HG03280 (cell line): ENCODE results near the gene PTPRB.
"Not testable (repeated sequence)": the region's sequence is repeated elsewhere in the genome, so short reads cannot be mapped to it uniquely, and the experiment has no call there.

Experiments used
- ATAC-seq: cut with Tn5 transposase; IDR thresholded peaks from one replicate; pipeline ENCODE4 v1.9.1; 2021; ENCODE audit warnings: mild to moderate bottlenecking, moderate library complexity; ENCODE audit not compliant: unreplicated experiment

Gene PTPRB

DNA sequence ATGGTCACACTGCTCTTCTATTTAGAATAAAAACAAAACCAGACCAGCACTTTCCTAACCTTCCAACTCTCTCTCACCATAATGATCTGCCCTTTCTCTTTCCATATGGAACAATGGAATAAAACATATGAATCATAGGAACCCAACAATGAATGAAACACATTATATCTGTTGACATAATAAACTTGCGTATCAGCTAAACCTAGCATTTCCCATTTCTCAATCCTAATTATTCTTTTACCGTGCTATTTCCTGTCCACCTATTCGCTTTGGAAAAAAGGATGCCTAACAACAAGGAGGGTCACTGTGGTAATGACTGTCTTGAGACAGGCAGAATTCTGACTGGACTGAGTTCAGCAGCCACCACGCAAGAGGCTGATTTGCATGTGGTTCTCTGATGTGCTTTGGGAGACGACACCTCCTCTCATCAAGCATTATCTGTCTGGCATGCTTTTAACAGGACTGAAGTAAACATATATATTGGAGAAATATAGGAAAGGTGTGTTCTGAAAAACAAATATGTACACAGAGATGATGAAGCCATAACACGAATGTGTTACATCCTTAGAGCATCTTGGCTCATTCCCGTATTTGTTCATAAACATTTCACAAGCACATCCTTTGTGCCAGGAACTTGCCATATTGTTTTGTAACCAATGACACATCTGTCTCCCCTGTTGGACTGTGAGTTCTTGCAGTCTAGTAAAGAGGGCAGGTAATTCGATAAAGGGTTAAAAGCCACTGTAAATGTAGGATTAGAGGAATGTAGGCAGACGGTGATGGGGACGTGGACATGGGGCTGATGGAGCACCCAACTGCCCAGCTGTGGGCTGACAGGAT is 87.7 kb downstream of the PTPRB start:
- no peak for ATAC-seq

DNA sequence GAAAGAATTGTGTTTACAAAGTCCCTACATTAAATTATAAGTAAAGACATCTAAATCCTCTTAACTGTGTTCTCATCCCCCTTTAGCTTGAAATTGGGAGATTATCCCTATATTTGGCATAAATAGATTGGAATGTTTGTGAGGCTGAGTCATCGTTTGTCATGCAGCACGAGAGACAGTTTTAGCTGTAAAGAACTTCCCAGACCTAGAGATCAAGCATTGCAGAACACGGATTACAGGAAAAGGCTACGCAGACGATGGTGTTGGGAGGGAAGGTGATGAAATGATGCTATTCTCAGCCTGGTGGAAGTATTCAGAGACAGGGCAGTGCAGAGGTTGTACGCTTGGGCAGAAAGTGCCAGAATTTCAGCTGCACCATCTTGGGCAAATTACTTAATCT is 93.8 kb downstream of the PTPRB start:
- ATAC-seq, result no peak

DNA sequence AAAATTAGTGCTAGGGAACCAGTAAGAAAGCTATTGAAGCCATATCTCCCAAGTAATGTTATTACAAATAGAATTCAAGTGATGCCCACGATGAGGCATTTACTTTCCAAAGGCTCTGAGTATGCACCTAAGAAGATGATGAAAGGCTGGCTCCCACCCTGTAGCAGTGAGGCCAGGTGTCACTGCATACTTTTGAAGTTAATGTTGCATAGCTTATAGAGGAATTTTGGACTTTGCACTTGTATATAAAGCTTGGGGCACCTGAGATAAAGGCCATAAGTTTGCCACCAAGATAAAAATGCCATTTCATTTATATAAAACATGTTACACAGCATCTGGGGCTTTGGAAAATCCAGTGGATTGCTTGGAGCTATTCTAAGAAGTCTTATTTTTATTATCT is 96.2 kb downstream of the PTPRB start:
- no peak for ATAC-seq

DNA sequence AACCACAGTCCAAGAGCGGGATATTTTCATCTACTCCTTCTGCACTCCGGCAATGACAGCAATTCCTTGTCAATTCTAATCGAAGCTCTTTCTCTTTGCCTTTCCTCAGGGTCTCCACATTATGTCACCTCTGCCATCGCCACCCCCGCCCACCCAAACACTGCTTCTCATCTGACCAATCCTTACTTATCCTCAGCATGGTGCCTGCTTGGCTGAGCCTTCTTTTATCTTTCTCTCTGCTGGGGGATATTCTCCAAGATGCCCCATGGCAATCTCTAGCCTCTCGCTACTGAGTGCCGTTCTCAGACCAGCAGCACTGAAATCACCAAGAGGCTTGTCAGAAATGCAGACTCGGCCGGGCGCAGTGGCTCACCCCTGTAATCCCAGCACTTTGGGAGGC is 100.6 kb downstream of the PTPRB start:
- no peak for ATAC-seq

DNA sequence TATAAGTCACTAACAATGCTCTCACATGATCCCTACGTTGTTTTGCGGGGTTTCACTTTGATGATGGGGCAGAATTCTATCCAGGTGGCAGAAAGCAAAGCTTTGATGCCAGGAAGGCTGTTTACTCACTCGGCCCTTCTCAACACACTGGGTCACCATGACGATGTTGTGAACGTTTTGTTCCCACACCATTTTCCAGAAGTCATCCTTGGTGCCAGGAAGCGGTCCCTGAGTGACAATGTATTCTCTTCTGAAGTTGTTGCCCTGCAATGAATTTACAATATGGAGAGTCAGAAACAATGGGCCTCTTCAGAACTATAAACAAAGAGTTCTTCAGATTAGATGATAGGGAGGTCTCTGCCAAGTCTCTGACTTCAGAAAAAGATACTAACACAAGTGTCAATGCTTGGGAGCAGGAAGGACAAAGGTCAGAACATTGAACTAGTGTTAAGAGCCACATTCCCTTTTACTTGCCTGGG is 101.3 kb downstream of the PTPRB start:
- ATAC-seq, result no peak

DNA sequence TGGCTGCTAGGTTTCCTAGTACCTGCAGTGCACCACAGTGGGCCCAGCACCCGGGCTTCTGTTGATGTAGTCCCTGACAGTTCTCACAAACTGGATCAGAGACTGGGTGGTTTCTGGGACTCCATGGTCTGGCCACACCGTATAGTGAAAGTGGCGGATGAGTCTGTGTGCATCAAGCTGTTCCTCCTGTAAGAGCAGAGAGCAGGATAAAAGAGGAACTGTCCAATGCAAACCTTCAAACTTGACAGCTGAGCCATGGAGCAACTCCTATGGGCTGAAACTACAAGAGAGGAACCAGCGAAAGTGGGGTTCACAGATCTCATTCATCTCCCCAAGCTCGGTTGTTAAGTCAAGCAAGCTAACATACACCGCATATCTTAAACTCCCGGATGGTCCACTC is 102.8 kb downstream of the PTPRB start:
- ATAC-seq, result no peak

DNA sequence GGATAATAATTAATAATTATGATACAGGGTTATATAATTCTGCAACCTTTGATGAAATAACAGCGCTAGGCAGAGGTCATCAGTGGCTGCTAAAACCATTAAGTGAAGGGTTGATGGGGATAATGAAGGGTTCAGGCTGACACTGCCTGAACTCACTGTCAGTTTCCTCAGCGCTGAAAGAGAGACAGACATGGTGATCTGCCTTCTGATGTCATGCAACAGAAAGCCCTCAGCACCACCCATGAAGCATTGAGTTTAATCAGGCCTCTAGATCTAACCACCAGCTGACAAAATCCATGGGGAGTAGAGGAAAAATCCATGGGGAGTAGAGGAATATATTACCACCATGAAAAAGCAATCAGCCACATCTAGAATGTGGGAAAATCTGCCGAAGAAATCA is 107.6 kb downstream of the PTPRB start:
- ATAC-seq, result no peak

DNA sequence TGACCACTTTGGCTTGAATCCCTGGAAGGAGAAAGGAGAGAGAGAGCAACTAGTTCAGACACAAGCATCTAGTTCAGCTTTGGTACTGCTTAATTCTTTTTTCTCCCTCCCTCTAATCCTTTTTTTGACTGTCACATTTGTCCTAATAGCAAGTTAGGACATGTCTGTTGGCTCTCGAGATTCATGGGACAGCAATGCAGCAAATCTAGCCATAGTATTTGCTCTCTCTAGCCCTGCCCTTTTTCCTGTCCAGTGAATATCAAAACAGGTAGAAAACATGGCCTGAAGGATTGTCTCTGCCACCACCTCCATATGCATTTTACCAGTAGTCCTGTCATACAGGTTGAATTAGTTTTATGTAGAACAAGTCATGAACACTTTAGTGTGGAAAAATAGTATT is 116.4 kb downstream of the PTPRB start:
- no peak for ATAC-seq

DNA sequence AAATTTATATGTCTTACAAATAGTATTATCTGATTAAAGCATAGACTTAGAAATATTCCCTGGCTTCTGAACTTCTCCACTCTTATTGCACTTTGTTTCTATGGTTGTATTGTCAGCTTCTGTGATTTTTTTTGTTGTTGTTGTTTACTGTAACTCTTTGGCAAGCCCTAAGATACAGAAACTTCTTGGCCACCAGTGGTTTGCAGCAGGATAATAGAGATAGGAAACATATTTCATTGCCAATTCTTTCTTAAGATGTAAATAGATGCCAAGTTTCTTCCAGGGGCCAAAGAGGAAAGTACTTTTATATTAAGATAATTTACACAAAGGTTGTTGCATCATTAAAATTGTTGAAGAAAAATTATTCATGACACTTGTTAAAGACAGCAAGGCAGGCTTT is 123.8 kb downstream of the PTPRB start:
- no peak for ATAC-seq

DNA sequence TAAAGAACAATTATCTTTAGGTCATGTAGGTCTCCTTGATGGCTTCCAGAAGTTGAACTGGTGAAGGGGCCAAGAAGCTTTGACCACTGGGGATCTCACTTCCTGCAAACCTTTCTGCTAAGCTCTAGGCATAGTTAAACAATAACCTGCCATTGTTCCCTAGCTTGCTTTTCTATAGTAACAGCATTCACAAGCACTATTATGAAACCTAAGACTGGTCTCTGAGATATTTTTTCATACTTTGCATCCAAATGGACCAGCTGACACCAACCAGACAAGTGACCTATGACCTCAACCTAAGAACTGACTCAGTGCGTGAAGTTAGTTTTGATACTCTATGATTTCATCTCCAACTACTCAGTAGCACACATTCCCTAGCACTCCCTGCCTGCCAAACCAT is 129.1 kb downstream of the PTPRB start:
- ATAC-seq, result no peak

DNA sequence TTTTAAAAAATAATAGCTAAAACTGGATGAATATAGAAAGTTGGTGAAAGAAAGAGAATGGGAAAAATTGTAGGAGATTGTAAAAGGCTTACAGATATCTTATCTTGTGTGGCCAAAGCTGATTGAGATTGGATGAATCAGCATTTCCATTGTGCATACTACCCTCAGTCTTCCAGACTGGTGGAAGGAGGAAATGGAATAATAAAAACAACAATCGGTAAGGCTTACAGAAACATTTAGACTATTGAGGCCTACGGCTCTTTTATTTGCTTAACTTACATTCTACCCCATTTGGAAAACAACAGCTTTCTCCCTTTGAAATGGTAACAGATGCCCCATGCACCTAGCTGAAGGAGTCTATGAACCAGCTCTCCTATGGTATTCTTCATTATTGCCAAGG is 129.8 kb downstream of the PTPRB start:
- ATAC-seq, result no peak

DNA sequence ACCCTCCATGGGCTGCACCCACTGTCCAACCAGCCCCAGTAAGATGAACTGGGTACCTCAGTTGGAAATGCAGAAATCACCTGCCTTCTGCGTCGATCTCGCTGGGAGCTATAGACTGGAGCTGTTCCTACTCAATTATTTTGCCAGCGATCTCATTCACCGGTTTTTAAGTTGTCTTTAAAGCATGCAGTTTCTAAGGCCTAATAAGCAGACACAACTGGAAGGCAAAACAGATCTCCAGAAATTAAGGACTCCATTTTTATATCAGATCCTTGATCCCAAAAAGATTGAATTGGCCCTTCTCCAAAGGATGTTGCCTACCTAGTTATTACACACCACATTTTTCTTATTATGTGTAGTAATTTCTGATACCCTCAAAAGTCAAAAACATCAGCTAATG is 139.7 kb downstream of the PTPRB start:
- no peak for ATAC-seq

DNA sequence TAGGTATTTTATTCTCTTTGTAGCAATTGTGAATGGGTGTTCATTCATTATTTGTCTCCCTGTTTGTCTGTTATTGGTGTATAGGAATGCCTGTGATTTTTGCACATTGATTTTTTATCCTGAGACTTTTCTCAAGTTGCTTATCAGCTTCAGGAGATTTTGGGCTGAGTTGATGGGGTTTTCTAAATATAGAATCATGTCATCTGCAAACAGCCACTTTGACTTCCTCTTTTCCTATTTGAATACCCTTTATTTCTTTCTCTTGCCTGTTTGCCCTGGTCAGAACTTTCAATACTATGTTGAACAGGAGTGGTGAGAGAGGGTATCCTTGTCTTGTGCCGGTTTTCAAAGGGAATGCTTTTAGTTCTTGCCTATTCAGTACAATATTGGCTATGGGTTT is 144.3 kb downstream of the PTPRB start:
- ATAC-seq, result not testable (repeated sequence)

DNA sequence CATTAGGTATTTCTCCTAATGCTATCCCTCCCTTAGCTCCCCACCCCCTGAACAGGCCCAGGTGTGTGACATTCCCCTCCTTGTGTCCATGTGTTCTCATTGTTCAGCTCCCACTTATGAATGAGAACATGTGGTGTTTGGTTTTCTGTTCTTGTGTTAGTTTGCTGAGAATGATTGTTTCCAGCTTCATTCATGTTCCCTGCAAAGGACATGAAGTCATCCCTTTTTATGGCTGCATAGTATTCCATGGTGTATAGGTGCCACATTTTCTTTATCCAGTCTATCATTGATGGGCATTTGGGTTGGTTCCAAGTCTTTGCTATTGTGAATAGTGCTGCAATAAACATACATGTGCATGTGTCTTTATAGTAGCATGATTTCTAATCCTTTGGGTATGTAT is 146.3 kb downstream of the PTPRB start:
- ATAC-seq, result not testable (repeated sequence)

DNA sequence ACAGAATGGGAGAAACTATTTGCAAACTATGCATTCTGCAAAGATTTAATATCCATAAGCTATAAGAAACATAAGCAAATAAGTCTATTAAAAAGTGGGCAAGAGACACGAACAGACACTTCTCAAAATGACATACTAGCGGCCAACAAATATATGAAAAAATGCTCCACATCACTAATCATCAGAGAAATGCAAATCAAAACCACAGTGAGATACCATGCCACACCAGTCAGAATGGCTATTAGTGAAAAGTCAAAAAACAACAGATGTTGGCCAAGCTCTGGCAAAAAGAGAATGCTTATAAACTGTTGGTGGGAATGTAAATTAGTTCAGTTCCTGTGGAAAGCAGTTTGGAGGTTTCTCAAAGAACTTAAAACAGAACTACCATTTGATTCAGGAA is 149.8 kb downstream of the PTPRB start:
- no peak for ATAC-seq

DNA sequence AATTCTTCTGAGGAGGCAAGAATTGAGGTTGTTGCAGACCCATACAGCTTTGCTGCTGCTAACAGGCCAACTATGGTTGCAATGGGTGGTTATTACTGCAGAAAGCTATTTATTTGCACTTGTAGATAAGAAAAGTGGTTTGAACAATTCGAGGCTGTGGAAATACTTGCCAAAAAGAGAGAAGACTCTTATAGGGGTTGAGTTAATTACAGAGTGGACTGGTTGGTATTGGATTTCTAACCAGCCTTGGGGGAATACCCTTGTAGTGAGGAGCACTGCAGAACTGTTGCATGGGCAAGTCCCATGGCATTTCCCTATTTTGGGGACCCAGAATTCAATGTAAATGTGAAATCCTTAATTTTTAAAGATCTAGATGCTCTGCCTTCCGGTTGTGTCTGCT is 150.6 kb downstream of the PTPRB start:
- no peak for ATAC-seq

DNA sequence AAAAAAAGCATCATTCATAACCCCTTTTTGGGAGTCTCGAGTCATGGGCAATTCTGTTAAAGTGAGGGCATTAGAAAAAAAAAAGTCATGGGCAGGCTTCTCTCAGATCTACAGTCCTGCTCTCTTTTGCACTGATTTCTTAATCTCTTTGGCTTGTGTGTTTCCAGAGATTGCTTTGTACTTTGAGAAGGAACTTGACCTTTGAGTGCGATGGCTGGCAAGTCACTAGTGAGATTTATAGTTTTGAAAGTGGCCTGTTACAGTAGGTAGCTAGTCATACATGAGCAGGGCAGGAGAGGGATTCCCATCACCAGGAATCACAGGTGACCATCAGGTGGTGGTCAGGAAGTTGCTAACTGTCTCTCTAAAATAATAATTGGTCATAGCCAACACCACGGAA is 151.5 kb downstream of the PTPRB start:
- no peak for ATAC-seq

DNA sequence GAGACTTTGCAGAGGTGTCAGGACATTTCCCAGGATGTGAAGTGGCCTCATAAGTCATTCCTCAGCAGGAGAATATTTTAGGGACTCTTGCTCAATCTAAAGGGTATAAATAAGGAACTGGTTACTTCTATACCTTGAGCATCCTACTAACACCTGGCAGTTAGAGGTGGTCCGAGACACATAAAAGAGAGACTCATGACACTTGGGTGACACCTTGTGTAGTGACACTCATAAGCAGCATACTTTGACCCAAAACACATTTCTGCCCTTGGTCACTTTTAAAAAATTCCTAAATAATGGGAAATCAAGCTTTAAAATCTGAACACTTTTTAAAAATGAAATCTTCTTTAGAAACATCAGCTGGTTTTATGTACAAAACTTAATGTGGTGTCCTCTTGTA is 152.8 kb downstream of the PTPRB start:
- no peak for ATAC-seq

DNA sequence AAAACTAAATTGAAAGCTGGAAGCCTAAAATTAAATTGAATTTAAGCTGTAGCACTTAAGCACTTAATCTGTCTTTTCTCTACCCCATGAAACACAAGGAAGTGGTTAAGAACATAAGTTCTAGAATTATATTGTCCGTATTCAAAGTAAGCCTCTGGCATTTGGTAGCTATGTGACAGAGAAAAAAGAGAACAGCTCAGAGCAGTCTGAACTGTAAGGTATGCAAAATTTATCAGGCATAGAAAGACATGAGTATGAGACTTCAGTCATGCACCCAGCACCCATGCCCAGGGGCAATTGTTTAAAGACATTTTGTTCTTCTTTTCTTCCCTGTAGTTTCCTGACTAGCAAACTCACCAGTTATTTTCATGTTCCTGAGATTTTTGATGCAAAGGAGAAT is 154.5 kb downstream of the PTPRB start:
- no peak for ATAC-seq

DNA sequence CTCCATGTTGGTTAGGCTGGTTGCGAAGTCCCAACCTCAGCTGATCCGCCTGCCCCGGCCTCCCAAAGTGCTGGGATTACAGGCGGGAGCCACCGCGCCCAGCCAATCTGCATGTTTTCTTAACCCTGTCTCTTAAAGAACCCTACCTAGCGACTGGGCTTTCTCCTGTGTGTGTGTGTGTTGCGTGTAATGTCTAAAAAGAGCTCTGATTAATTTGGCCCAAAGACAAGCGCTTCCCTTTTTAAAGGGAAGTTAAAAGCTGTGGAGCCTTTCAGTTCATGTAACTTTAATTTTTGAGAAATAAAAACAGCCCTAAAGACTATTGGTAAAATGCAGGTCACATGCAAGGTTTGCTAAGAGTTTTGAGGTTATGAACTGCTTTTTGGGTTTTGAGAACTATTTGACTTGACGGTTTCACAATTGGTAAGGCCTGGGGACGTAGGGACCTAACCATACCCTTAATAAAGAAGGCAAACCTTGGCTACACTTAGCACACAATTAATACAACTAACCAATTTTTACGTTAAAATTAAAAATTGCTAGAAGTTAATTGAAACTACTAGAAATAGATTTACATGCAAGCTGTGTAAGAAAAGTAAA is 167.9 kb downstream of the PTPRB start:
- no peak for ATAC-seq

DNA sequence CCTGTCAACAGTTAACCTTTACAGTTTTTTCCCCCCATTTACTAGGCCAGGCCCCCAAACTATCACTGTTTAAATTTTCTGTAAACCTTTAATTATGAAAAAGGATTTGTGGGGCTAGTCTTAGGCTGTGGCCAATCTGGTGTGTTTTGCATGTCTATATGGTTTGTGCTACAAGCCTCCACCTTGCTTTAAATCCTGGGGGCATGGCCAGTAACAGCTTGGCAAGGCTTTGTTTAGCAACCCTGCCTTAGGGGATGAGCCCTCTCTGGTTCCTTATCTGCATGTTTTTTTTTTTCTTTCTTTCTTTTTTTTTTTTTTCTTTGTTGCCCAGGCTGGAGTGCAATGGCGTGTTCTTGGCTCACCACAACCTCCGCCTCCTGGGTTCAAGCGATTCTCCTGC is 168.5 kb downstream of the PTPRB start:
- ATAC-seq, result no peak

DNA sequence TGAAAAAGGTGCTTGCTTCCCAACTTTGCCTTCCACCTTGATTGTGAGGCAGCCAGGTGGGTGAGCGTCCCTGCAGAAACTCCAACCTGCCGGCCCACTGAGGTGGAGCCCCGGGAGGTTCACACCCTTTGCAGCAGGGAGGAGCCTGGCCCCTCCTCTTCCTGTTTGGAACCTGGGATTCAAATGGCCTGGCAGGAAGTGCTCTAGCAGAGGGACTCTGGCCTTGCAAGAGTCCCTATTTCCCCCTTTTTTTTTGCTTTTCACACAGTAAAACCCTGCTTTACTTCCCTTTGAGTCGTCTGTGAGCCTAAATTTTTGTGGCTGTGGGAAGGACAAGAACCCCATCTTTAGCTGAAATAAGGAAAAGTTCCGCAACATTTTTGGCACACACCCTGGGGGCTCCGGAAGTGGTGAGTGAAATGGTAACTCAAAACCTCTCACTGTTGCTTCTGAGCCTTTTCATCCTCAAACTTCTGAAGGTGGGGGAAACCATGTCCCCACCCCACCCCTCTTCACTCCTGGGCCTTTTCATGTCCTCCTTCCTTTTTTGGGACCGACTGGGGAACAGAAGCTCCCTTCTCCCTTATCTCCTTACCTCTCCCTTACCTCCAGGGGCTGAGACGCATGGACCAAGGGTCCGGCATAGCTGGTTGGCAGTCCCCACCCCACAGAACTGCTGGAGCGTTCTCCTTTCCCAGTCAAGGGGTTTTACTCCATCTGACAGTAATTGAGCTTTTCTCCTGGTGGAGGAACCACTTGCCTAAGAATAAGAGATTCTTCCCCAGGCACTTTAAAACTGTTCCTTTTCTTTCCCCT is 169.1 kb downstream of the PTPRB start:
- ATAC-seq, result no peak
